ENCODE data around the gene AADAT.

The AADAT gene

GRCh38 chr4:170134821-170135220, 45.1 kb upstream of the AADAT start:
- 0 out of 2 replicates have a peak, but pooled peaks have one; percentile 16 for TF ChIP-seq YY1 (IDR thresholded peaks at IDR 0.05; ENCODE audit: low read depth)
- TF ChIP-seq REST (IDR thresholded peaks at IDR 0.05; ENCODE audit: low read depth): no peak

DNA sequence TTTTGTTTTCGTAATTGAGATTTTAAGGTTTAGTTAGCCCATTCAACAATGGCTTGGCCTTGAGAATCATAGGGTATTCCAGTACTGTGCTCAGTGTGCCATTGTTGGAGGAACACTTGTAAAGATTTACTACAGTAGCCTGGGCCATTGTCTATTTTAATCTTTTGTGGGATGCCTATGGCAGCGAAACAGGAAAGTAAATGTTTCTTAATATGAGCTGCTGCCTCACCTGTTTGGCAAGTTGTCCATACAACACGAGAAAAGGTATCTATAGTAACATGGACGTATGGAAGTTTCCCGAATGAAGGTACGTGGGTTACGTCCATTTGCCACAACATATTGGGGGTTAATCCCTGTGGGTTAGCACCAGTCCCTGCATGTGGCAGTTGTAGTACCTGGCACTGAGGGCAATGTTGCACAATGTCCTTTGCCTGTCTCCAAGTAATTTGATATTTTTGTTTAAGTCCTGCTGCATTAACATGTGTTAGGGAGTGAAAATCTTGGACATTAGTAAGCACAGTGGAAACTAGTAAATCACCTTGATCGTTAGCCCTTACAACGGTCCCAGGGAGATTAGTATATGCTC, 38.6 kb upstream of the AADAT start:
- no peak for TF ChIP-seq FOXM1 (IDR thresholded peaks at IDR 0.05; ENCODE audit: borderline replicate concordance, low read depth)
- no peak for TF ChIP-seq TEAD4 (IDR thresholded peaks at IDR 0.05)
- no peak for TF ChIP-seq MAX (IDR thresholded peaks at IDR 0.05)
- no peak for TF ChIP-seq TAF1 (IDR thresholded peaks at IDR 0.05; ENCODE audit: low read depth)
- TF ChIP-seq CEBPB (IDR thresholded peaks at IDR 0.05): peak; percentile 51

DNA sequence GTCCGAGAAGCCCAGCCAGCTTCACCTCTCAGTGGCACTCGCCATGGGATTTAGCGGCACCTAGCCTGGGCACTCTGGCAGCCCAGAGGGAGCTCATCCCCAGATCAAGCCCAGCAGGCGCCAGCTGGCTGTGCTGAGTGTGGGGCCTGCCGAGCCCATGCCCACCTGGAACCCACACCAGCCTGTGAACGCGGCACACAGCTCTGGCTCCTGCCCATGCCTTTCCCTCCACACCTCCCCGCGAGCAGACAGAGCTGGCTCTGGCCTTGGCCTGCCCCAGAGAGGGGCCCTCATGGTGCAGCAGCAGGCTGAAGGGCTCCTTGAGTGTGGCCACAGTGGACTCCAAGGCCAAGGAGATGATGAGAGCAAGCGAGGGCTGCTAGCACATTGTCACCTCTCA, 38.0 kb upstream of the AADAT start:
- TF ChIP-seq TCF12 (IDR thresholded peaks at IDR 0.05; ENCODE audit: low read depth) (no peak), REST (IDR thresholded peaks at IDR 0.05; ENCODE audit: low read depth) (no peak), YY1 (IDR thresholded peaks at IDR 0.05; ENCODE audit: low read depth) (no peak), FOXM1 (IDR thresholded peaks at IDR 0.05; ENCODE audit: borderline replicate concordance, low read depth) (no peak), MAX (IDR thresholded peaks at IDR 0.05) (no peak), EP300 (IDR thresholded peaks at IDR 0.05; ENCODE audit: borderline replicate concordance) (no peak)
- TF ChIP-seq, protein P1, sequence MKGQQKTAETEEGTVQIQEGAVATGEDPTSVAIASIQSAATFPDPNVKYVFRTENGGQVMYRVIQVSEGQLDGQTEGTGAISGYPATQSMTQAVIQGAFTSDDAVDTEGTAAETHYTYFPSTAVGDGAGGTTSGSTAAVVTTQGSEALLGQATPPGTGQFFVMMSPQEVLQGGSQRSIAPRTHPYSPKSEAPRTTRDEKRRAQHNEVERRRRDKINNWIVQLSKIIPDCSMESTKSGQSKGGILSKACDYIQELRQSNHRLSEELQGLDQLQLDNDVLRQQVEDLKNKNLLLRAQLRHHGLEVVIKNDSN (IDR thresholded peaks at IDR 0.05): no peak

- TF ChIP-seq TEAD4 (IDR thresholded peaks at IDR 0.05): no peak
Measured at GRCh38 chr4:170124406-170124805, 34.6 kb upstream of the AADAT start.

GRCh38 chr4:170122252-170122651, 32.5 kb upstream of the AADAT start:
- TF ChIP-seq CEBPB (IDR thresholded peaks at IDR 0.05): no peak
- no peak for TF ChIP-seq MAX (IDR thresholded peaks at IDR 0.05)
- no peak for TF ChIP-seq NFIC (IDR thresholded peaks at IDR 0.05)
- TF ChIP-seq REST (IDR thresholded peaks at IDR 0.05; ENCODE audit: low read depth): no peak
- no peak for TF ChIP-seq YY1 (IDR thresholded peaks at IDR 0.05; ENCODE audit: low read depth)
- TF ChIP-seq, protein P1 (IDR thresholded peaks at IDR 0.05): no peak
- TF ChIP-seq EP300 (IDR thresholded peaks at IDR 0.05; ENCODE audit: borderline replicate concordance): no peak
- TF ChIP-seq TCF12 (IDR thresholded peaks at IDR 0.05; ENCODE audit: low read depth): no peak
- no peak for TF ChIP-seq FOXM1 (IDR thresholded peaks at IDR 0.05; ENCODE audit: borderline replicate concordance, low read depth)
- no peak for TF ChIP-seq EGR1 (IDR thresholded peaks at IDR 0.05)
- no peak for TF ChIP-seq RAD21 (IDR thresholded peaks at IDR 0.05; ENCODE audit: low read depth)
- no peak for TF ChIP-seq ZBTB7A (IDR thresholded peaks at IDR 0.05; ENCODE audit: low read depth)
- no peak for TF ChIP-seq TAF1 (IDR thresholded peaks at IDR 0.05; ENCODE audit: low read depth)
- no peak for TF ChIP-seq TEAD4 (IDR thresholded peaks at IDR 0.05)
- TF ChIP-seq CREB1 (IDR thresholded peaks at IDR 0.05; ENCODE audit: low read depth): no peak
